GM21619 (cell line): Measurements from ENCODE around the gene CASP4.
A peak's percentile ranks its signal among the peaks of the same experiment; 100 is the strongest.
"Not testable (repeated sequence)": the region's sequence is repeated elsewhere in the genome, so short reads cannot be mapped to it uniquely, and the experiment has no call there.

Experiments
- ATAC-seq: cut with Tn5 transposase; IDR thresholded peaks from one replicate; pipeline ENCODE4 v1.9.1; 2021; ENCODE audit not compliant: unreplicated experiment

CASP4 gene

DNA sequence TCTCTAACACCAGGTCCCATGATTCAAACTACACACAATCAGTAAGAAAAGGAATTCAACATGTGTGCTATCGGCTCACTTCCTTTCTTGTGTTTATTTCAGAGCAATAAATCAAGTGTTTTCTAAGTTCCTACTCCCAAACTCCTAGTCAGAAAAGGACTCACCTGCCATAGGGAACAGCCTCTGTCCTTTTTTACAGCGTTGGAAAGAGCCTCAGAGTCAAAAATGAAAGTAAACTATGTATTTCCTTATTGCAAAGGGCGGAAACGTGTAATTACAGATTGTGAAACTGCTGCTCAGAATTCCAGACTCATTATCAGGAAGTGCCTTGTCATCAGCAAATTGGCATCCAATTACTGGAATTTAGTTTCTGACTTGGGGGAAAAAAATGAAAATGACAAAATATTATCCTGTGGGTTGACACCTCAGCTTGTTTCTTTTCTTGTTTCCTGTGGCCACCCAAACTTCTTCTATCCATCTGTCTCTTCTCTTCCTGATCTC lies at the start of gene CASP4:
Gene CASP4 (minus strand): TSS at position 220 of the 501 bp plus-strand sequence. CDS start 49 bp downstream, at position 171.
- ATAC-seq: peak; percentile 88

DNA sequence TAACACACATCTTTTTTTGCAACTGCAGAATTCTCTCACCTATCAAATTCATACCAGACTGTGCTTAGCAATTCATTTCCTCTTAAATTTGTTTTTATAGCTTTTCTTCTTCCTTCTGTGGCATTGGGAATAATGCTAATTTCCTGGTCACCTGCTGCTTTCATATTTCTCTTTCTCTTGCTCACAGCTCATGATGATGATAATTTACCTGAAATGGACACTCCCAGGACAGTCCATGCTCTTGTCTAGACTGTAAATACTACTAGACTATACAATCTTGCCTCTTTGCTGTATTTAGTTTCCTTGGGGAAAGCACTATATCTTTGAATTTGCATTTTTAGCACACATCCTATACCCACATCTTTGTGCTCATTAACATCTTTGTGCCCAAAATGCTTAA lies 39.1 kb upstream of the CASP4 start:
- no peak for ATAC-seq

DNA sequence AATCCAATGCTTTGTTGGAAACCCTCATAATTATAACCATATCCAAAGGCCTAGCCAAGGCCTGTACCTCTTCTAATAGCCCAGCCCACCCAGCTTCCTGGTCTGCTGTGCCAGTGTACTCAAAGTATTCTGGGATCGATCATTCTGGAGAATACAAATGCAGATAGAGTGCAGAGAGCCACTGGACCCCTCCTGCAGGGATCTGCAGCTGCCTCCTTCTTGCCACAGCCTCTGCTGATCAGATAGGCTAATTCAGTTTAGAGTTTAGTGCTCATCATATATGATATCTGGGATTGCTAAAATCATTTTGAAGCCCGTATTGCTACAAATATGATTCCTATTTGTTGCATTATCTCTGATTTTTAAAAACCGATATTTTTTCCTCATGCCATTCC lies 37.1 kb upstream of the CASP4 start:
- no peak for ATAC-seq

DNA sequence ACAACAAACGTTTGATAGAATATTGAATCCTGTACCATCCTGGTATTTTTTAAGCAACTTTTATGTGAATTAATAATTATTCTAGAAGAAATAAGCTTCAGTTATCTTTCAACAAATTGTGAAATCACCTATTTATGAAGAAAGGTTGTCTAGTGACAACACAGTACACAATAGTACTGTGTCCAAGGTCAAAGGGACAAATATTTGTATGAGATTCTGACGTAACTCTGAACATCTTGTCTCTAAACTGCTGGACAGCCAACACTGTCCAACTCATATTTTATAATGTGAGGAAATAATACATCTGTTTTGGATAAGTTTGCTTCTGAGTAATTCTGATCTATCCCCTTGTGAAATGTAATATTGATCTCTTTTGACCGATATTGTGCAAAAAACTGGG lies 35.6 kb upstream of the CASP4 start:
- ATAC-seq: no peak

DNA sequence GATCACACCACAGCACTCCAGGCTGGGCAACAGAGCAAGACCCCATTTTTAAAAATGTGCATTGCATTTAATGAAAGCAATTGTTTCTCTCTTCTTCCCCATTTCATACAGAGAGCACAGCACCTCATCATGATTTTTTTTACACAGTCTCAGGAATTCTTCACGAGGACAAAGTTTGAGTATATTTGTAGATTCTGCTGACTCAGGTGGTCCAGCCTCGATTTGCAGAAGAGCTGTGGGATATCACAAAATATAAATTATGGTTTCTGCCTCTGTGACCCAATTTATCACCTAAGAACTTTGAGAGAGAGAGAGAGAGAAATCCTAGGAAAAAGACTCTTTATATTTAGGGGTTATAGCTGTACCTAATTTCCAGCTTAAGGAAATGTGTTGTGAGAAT lies 34.8 kb upstream of the CASP4 start:
- ATAC-seq: no peak

DNA sequence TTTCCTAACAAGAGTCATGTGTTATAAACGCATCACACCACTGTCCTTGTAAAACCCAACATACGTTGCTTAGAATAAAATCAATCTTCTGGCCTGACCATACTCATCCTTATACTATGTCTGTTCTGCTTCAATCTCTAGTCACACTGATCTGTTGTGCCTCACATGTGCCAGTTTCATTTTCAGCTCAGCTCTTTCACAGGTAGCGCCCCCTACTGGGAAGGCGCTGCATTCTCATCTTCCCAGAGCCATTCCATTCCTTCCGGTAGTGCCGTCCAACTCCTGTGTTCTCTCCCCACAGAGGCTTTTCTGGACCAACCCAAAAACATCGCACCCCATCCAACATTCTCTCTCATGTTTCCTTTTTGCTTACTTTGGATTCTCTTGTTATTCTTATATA lies 32.4 kb upstream of the CASP4 start:
- peak; percentile 94 for ATAC-seq

DNA sequence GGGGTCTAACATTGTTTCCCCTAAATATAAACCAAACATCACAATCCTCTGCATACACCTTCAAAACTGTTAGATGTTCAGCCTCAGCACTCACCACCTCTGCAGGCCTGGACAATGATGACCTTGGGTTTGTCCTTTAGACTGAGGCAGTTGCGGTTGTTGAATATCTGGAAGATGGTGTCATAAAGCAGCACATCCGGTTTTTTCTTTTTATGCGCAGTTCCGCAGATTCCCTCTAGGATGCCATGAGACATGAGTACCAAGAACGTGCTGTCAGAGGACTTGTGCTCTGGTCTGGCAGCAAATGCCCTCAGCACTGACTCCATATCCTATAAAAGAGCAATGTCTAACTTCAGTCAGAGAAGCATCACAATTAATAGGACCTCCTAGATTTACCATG lies 31.8 kb upstream of the CASP4 start:
- ATAC-seq: no peak

DNA sequence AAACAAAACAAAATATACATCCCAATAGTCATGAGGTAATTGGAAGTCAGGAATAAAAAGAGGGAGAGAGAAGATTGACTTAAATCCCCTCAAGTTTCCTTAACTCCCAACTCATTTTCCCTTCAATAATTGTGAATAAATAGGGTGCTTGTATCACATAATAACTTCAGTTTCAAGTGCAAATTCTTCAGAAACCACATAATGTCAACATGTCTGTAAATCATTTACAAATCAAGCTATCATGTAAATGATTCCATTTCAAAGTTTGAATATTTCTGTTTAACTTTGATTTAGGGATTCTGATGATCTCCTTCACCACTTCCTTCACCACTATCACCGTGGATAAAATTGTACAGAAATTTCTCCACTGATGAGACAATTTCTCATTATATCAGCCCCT lies 31.3 kb upstream of the CASP4 start:
- no peak for ATAC-seq

DNA sequence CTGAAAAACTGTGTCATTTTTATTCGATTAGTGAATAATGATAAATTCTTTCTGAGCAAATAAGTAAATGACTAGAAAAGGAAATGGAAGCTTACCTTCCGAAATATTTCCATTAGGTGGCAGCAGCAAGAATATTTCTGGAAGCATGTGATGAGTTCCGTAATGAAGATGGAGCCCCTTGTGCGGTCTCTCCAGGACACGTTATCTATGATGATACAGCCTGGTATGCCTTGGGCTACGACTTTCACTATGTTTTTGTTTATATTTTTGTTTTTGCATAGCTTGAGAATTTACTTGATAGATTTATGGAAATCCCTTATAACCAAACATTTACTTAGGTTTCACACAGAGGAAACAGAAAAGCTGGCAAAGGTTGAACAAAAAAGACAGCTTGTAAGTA lies 28.9 kb upstream of the CASP4 start:
- ATAC-seq: no peak

DNA sequence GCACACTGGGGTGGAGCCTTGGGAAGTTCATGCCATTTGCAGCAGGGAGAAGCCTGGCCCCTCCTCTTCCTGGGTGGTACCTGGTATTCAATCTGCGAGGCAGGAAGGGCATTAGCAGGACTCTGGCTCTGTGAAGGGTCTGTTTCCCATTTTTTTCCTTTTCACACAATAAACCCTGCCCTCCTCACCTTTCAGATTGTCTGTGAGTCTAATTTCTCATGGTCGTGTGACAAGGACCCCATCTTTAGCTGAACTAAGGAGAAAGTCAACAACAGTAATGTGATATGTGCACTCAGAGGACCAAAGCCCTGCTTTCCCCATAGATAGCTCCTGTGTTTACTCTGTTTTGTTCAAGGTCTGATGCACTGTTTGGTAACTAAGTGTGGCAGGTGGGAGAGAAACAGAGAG lies 26.6 kb upstream of the CASP4 start:
- ATAC-seq: no peak

DNA sequence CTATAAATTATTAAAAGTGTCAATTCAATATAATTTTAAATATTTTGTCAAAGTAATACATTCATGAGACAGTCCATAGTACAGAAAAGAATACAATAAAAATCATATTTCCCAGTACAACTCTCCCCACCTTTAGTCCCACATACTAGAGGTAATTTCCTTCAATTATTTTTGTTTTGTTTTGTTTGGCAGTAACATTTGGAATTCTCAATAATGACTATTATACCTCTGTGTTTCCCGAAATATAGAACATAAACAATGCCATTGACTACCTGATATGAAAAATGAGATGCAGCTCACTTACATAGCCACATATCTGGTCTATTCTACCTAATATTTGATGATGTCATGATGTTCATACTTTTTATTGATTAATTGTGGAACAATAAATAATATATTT lies 24.4 kb upstream of the CASP4 start:
- ATAC-seq: no peak

DNA sequence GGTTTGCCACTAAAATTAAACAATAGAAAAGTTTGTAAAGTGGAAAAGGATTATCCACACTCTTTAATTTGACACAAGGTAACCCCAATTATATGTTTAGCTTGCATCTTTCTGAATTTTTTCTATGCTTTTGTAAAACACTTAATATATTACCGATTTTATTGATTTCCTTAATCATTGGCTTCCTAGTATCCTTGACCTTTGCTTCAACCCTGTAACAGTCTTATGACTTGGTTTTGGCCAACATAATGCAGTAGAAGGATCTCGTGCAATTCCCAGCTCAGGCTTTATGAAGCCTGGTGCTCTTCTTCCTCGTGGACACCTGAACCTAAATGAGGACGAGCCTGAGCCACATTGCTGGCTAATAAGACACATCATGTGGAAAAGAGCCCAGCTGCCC lies 23.6 kb upstream of the CASP4 start:
- ATAC-seq: no peak

DNA sequence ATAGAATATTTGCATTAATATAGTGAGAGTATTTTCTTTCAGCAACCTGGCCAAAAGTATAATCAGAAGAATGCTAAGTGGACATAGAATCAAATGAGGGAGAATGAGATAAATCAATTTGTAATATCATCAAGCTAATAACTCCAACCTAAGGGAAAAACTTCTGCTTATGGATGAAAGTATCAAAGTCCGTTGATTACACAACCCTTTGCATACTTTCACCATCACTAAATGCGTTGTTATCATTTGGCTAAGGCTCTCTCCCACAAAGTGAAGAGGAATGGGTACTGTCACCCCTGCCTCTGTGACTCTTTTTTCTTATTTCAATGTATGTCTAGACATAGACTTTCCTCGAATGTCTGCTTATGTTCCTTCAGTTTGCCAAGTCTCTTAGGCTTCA lies 16.4 kb upstream of the CASP4 start:
- ATAC-seq: no peak

DNA sequence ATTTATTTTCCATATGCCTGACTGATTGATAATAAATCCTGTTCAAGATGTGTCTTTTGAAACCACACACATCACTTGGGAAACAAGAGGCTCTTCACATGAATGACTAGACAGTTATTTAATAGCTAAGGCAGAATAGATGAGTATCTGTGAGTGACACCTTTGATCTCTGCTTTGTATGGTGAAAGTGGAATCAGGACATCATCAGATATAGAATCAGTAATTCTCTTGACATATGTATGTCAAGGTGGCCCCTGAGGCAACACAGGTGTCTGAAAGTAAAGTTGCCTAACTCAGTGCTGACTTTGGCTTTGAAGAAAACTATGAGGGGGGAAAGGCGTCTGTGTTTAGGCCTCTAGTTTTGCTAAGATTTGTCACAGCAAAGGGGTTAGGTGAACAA lies 11.5 kb upstream of the CASP4 start:
- ATAC-seq: no peak

DNA sequence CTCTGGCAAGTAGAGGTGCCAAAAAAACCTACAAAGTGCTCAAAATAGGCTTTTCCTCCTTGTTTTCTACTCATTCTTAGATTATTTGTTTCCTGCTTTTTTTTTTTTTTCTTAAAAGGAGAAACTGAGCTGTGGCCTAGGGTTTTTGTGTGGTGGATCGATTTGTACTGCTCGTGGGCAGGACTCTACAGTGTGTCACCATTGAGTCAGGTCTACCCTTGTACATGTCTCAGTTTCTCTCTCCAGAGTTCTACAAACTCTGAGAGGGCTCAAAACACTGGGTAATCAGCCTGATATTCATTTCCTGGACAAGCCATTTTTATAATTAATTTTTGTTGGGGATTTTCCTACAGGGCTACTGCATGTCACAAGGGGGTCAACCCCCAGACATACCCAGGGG lies 5.2 kb upstream of the CASP4 start:
- ATAC-seq: no peak

DNA sequence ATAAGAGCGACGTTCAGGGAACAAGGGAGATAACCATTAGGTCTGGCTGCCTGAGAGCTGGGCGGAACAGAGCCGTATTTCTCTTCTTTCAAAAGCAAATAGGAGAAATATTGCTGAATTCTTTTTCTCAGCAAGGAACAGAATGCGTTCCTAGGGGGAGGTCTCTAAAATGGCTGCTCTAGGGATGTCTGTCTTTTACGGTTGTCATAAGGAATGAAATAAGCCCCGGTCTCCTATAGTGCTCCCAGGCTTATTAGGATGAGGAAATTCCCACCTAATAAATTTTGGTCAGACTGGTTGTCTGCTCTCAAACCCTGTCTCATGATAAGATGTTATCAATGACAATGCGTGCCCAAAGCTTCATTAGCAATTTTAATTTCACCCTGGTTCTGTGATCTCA lies 4.5 kb upstream of the CASP4 start:
- not testable (repeated sequence) for ATAC-seq

DNA sequence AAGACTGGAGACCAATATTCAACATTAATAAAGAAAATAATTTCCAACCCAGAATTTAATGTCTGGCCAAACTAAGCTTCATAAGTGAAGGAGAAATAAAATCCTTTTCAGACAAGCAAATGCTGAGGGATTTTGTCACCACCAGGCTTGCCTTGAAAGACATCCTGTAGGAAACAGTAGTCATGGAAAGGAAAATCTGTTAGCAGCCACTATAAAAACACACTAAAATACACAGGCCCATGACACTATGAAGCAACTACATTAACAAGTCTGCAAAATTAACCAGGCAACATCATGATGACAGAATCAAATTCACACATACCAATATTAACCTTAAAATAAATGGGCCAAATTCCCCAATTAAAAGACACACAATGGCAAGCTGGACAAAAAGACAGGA lies 2.4 kb upstream of the CASP4 start:
- ATAC-seq: no peak

DNA sequence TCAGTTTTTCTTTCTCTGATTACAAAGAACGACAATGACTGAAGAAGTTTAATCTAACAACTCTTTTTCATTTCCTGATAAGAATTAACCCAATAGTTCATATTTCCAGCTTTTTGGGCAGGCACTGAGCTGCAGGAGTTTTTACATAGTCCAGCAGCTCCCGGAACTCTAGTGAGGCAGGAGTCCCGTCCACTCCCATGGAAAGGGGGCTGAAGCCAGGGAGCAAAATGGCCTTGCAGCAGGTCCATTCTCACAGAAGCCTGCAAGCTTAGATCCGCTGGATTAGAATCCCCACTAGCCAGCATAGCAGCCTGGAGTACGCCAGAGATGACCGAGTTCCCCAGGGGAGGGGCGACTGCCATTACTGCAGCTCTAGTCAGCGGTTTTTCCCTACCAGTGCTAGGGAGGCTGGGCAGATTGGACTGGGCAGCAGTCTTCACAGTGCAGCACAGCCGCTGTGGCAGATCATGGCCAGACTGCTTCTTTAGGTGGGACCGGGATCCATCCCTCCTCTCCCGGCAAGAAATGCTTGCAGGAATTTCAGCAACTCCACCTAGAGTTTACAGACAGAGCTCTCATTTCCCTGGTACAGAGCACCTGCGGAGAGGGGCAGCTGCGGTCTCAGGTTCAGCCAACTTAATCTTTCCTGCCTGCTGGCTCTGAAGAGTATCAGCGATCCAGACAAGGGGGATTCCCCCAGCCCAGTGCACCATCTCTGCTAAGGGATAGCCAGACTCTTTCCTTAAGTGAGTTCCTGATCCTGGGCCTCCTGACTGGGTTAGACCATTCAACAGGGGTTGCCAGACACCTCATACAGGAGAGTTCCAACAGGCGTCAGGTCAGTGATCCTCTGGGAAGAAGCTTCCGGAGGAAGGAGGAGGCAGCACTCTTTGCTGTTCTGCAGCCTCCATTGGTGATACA lies 742 bp upstream of the CASP4 start:
- ATAC-seq: no peak

DNA sequence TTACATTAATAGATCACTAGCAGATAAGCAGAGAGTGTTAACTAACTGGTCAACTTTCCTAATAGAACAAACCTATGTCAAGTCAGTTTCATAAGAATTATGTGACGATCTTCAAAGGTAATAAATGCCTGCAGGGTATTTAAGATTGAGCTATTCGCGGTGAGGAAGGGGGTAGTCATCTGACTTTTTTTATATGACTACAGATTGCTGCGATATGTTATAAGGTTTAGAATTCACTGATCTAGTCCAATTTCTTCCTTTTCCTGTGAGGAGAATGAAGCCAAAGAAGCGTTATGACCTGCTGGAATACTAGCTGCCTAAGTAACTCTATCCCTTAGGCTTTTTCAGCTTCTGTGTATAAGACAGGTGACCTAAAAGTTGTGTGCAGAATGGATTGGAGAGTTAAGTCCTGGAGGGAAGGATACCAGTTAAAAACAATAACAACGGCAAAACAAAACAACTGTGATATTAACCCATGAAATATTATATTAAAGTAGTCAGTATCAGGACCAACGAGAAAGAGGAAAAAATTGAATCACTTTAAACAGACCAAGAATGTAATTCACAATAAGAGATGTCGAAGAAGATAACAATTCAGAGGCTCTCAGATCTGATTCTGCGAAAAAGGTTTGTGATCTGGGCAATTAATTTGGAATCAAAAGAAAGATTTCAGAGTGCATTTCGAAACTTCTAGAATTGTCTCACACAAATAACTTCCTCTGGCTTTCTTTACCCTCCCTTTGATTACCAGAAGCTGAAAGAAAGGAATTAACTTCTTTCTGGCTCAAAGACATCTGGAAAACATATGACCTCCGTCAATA lies 630 bp downstream of the CASP4 start:
- peak; percentile 20 for ATAC-seq

DNA sequence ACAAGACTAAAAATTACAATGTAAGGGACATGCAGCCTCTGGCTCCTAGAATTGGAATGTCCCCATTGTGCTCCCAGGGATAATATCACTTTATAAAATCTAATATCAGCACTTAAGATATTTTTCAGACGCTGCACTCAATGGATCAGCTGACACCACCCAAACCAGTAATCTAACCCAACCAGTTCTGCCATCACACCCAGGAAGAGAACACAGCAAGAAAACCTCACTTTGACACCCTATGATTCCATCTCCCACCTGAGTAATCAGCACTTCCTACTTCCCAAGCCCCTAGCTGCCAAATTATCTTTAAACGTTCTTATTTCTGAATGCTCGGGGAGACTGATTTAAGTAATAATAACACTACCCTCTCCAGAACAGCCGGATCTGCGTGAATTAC lies 2.6 kb downstream of the CASP4 start:
- no peak for ATAC-seq

DNA sequence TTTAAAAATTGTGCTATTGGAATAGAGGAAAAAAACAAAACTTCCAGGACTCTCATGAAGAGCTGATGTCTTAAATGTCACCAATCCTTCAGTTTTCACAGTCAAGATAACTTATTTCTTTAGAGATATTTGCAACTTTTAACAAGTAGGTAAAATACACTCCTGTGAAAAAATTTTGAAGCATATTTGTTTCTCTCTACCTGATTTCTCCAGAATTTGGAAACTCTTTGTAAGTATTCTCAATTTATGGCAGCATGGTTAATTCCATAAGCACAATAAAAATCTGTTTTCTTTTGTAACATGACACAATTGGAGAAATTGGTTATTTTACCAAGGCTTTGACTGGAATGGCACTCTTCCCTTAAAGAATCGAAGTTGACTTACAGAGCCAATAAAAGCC lies 4.1 kb downstream of the CASP4 start:
- no peak for ATAC-seq

DNA sequence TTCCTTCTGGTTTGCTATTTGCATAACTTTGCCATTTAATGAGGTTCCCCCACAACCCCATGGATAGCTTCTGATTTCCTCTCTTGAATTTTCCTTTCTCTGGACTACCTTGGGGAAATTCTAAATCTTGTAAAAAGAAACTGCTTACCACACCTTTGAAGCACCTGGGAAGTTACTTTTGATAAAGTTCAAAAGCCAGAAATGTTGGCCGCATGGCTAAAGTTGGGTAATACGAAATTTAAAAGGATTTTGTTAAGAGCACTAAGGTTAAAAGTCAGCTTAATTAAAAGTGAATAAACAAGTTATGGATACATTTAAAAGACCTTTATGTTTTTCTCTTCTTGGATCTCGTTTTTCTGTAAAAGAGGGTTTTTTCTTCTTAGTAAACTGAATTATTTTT lies 5.5 kb downstream of the CASP4 start:
- ATAC-seq: no peak
